Nephron progenitor cell (in vitro differentiated cells): ENCODE measurements around the gene KRT1.

Experiments
- DNase-seq: peaks from one replicate; pipeline ENCODE4 v3.0.0; 2021
- H3K27ac Mint-ChIP-seq: 2 replicates; pipeline ENCODE4 v1.8.0; 2021; ENCODE audit warnings: mild to moderate bottlenecking, moderate library complexity, mixed read lengths
- H3K27me3 Mint-ChIP-seq: 2 replicates; pipeline ENCODE4 v1.8.0; 2021; ENCODE audit warnings: mild to moderate bottlenecking, low read depth, mixed read lengths; ENCODE audit not compliant: poor library complexity
- H3K36me3 Mint-ChIP-seq: 2 replicates; pipeline ENCODE4 v1.8.0; 2021; ENCODE audit warnings: low read depth, mixed read lengths
- H3K4me1 Mint-ChIP-seq: 2 replicates; pipeline ENCODE4 v1.8.0; 2021; ENCODE audit warnings: mixed read lengths
- H3K4me3 Mint-ChIP-seq: 2 replicates; pipeline ENCODE4 v1.8.0; 2021; ENCODE audit warnings: mild to moderate bottlenecking, moderate library complexity, mixed read lengths
- H3K9me3 Mint-ChIP-seq: 2 replicates; pipeline ENCODE4 v1.8.0; 2021; ENCODE audit warnings: mild to moderate bottlenecking, moderate library complexity, mixed read lengths
- CTCF ChIP-seq: fragments of 200-600 bp; sonication (generic); IDR thresholded peaks from 2 replicates; pipeline ENCODE4 v1.5.0; 2021; ENCODE audit warnings: antibody characterized with exemption

The KRT1 gene

GRCh38 chr12:52722680-52723079 lies 42.5 kb upstream of the KRT1 start:
- Mint-ChIP-seq H3K9me3 (no peaks in the 10 kb centered on the region), H3K36me3 (no peaks in the 10 kb centered on the region), H3K27ac (no peak overlapping the region), H3K4me1 (no peaks in the 10 kb centered on the region), H3K4me3 (no peak overlapping the region), H3K27me3 (peaks cover 11% of the 10 kb centered on the region)
- no peak for DNase-seq
- no peak for TF ChIP-seq CTCF

DNA sequence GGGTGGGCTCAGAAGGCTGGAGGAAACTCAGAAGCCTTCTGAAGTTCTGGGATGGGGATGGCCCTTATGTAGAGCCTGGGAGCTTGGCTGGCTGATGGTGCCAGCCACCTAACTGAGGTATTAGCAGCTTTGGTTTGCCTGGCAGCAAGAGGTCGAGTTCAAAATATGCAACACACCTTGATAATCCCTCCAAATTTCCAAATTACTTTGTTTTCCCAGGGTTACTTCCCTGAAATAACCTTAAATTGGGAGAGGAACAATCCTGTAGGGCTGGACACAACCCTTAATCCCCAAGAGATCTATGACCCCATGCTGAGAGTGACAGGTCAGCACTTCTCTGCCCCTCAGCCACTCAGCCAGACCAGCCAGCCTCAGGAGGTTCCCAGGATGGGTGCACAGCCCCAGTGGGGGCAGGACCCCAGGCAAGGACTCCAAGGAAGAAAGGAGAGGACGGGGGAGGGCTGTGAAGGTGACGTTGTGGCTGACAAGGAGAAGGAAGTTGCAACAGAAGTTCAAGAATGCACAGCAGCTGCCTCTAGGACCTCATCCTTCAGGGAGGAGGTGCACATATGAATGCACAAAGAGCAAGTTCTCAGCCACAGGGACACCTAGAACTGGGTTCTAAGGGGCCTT lies 41.7 kb upstream of the KRT1 start:
- Mint-ChIP-seq H3K9me3 (no peaks in the 10 kb centered on the region), H3K27ac (no peak overlapping the region), H3K4me1 (no peaks in the 10 kb centered on the region), H3K27me3 (peaks cover 16% of the 10 kb centered on the region), H3K4me3 (no peak overlapping the region), H3K36me3 (no peaks in the 10 kb centered on the region)
- DNase-seq, result no peak
- TF ChIP-seq CTCF, result no peak

DNA sequence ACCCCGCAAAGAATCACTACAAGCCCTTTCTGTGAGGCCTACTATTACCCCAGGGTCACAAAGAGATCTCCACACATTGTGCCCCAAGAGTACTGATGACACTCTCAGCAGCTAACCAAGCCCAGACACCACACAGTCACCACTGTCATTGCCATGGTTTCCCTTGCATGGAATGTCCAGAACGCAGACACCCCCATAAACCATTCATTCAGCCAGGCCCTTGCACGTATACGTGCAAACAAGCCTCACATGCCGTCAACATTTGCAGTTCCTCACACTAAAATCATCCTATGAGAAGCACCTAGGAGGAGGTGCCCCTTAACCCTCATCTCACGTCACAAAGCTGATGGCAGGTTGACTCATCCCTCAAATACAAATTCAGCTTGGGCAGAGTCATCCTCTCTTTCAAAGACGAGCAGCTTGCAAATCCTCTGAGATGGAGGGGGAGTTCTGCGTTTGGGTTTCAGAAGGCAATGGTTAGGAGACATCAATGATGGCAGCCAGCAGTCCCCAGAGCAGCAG lies 40.2 kb upstream of the KRT1 start:
- Mint-ChIP-seq H3K36me3 (no peaks in the 10 kb centered on the region), H3K9me3 (no peaks in the 10 kb centered on the region), H3K4me3 (no peak overlapping the region), H3K27me3 (peaks cover 28% of the 10 kb centered on the region), H3K27ac (no peak overlapping the region), H3K4me1 (no peaks in the 10 kb centered on the region)
- no peak for TF ChIP-seq CTCF
- no peak for DNase-seq

GRCh38 chr12:52716061-52716460 lies 35.9 kb upstream of the KRT1 start:
- DNase-seq, result no peak
- no peak overlapping the region for H3K27ac Mint-ChIP-seq
- no peak overlapping the region for H3K4me3 Mint-ChIP-seq
- H3K9me3 Mint-ChIP-seq, result no peaks in the 10 kb centered on the region
- no peak for TF ChIP-seq CTCF
- no peaks in the 10 kb centered on the region for H3K36me3 Mint-ChIP-seq
- peaks cover 12% of the 10 kb centered on the region for H3K4me1 Mint-ChIP-seq
- peaks cover 43% of the 10 kb centered on the region for H3K27me3 Mint-ChIP-seq

GRCh38 chr12:52715416-52715815 lies 35.2 kb upstream of the KRT1 start:
- DNase-seq, result peak; percentile 14
- Mint-ChIP-seq H3K4me3 (peak overlapping the region; percentile 66), H3K27ac (no peak overlapping the region), H3K4me1 (peaks cover 17% of the 10 kb centered on the region), H3K9me3 (no peaks in the 10 kb centered on the region), H3K36me3 (no peaks in the 10 kb centered on the region), H3K27me3 (peaks cover 43% of the 10 kb centered on the region)
- TF ChIP-seq CTCF, result peak; percentile 12

DNA sequence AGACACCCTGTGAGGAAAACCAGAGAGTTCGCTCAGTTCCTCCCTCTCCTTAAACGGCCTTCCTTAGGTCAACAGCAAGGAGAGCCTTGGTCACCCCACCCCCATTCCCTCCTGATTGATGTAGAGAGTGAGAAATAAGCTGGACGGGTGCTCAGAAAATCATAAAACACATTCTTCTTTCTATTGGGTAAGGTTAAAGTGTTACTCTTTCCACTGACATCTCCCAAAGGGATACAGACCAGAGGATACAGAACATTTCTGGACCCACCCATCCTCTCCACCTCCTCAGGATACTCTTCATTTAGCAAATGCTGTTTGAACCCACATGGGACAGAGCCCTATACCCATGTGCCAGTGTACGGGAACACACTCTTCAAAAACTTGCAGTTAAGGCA lies 34.7 kb upstream of the KRT1 start:
- DNase-seq, result no peak
- Mint-ChIP-seq H3K27ac (no peak overlapping the region), H3K27me3 (peaks cover 43% of the 10 kb centered on the region), H3K4me1 (peaks cover 22% of the 10 kb centered on the region), H3K4me3 (peak overlapping the region; percentile 66), H3K9me3 (no peaks in the 10 kb centered on the region), H3K36me3 (no peaks in the 10 kb centered on the region)
- TF ChIP-seq CTCF, result no peak
